HG03571 (cell line): ENCODE measurements around the gene CEP72.
"Not testable (repeated sequence)": the region's sequence is repeated elsewhere in the genome, so short reads cannot be mapped to it uniquely, and the experiment has no call there.

Experiments used
- ATAC-seq: cut with Tn5 transposase; IDR thresholded peaks from one replicate; pipeline ENCODE4 v1.9.1; 2021; ENCODE audit not compliant: unreplicated experiment

The CEP72 gene

DNA sequence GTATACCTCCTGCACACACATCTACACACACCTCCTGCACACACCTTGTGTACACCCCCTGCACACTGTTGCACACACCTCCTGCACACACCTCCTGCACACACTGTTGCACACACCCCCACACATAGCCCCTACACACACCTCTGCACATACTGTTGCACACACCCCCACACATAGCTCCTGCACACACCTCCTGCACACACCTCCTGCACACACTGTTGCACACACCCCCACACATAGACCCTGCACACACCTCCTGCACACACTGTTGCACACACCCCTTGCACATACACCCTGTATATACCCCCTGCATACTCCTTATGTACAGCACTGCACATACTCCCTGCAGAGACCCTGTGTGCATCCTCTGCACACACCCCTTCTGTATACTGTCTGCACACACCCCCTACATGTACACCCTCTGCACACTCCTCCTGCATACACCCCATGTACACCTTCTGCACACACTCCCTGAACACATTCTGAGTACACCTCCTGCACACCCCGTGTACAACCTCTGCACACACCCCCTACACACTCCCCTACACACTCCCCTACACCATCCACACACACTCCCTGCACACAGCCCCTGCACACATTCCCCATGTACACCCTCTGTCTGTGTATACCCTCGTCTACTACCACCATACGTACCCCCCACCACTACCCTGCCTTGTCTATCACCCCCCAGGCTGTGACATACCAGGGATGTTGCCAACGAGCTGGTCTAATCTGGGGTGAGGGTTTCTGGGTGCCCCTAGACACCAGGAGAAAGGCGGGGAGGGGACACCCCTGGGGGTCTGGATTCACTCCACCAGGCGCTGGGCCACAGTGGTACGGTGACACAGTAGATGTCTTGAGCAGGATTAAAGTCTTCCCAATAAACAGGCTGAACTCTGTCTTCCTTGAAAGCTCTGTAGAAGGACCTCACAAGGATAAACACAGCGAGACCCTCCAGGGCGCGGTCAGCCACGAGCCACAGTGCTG, 1.1 kb upstream of the CEP72 start:
- no peak for ATAC-seq

DNA sequence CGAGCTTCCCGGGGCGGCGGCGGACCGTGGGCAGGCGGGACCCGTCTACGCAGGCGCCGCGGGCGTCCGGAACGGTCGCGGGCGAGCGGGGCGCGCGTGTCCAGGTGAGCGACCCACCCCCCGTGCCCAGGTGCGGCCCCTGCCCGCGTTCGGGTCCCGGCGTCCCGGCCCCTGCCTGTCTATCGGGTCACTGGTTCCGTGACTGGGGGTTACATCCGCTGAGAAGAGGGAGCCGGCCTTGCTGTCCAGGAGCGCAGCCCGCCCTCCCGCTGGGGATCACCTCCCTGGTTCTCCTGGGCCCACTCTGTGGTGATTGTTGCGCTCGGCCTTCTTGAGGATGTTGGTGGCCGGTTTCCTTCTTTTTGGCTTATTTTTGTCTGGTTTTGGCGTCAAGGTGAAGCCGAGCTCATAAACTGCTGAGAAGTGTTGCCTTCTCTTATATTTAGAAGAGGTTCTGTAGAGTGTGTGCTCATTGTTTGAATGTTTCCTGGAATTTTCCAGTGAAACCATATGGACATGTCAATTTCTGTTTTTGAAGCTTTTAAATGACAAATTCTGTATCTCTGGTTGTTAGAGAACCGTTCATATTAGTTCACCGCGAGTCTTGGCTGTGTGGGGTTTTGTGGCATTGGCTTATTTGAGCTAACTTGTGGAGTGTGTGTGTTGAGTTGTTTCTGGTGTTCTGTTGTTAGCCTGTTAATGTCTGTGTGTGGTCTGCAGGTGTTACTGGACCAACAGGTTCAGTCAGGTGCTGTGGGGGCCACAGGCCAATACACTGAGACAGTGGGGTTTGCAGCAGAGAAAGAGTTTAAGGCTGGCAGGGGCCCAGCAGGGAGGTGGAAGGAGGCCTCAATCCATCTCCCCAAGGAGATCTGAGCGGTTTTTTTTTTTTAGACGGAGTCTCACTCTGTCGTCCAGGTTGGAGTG, 621 bp downstream of the CEP72 start:
- ATAC-seq = peak; percentile 25

DNA sequence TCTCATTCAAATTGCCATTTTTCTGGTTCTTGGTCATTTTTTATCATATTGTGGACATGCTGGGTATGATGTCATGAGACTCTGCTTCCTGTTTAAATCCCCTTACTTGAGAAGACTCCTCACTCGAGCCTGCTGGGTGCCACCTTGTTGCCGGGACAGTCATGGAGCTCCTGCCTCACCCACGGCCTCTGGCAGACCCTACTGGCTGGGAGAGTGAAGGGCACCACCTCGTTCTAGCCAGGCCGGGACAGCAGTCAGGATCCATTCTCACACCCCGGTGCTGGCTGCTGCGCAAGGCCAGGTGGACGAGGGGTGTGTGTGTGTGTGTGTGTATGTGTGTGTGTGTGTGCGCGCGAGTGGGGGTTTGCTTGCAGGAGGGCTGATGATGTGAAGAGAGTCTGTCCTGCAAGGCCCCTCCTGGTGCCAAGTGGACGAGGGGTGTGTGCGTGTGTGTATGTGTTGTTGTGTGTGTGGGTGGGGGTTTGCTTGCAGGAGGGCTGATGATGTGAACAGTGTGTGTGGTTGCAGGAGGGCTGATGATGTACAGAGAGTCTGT, 4.4 kb downstream of the CEP72 start:
- ATAC-seq = no peak

DNA sequence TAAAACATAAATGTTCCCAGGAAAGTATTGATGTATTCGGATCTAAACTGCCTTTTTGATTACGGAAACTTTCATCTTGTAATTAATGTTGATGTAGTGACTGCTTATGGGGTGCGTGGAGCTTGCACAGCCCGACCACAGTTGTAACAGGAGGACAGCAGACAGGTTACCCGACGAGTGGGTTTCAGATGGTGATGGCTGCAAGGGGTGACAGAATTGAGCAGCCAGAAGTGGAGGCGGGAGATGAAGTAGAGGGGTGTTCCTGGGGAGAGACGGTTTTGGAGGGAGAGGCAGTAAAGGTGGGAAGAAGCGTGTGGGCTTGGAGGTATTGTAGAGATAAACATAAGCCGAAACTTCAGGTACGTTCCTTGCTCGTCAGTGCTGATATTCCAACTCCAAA, 5.8 kb downstream of the CEP72 start:
- ATAC-seq = no peak

DNA sequence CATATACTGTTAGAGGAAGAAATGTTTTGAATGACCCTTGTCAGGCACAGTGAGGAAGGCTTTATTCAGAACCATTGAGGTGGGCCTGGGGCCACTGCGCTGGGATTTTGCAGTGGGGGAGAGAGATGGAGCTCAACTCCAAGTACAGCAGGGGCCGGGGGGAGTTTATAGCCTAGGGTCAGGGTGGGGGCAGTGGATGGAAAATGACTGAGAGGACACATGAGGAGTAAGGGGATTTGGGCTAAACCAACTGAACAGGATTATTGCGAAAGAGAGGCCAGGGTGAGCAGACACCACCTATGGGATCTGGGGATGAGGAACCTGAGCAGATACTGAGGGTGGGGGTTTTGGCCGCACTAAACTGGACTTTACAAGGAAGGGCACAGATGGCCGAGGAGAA, 6.3 kb downstream of the CEP72 start:
- no peak for ATAC-seq

DNA sequence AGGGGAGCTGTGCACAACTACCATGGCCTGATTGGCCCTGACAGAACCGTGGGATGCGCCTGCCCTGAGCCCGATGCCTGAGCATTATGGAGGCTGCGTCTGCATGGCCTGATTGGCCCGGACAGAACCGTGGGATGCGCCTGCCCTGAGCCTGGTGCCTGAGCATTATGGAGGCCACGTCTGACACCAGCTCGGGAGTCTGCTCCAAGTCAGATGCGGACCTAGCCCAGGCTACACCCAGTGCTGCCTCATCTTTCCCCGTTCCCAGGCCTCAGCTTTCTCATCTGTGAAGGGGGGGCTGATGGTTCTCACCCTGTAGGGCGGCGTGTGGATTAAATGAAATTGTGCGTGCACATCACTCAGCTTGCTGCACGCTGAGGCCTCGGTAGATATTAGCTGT, 7.3 kb downstream of the CEP72 start:
- ATAC-seq = no peak

DNA sequence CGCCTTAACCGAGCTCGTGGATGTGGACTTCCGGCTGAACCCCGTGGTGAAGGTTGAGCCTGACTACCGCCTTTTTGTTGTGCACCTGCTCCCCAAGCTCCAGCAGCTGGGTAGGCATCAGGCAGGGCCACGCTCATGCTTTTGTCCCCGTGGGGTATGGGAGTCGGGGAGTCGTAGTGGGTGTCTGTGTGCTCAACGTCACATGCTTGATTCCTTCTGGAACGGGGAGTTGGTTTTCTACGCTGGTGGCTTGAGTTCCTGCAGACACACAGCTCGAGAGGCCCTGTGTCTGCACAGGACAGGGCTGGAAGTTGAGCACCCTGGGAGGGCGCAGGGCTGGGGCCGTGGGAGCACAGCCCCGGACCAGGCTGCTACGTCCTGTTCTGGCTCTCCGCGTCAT, 8.0 kb downstream of the CEP72 start:
- ATAC-seq = no peak

DNA sequence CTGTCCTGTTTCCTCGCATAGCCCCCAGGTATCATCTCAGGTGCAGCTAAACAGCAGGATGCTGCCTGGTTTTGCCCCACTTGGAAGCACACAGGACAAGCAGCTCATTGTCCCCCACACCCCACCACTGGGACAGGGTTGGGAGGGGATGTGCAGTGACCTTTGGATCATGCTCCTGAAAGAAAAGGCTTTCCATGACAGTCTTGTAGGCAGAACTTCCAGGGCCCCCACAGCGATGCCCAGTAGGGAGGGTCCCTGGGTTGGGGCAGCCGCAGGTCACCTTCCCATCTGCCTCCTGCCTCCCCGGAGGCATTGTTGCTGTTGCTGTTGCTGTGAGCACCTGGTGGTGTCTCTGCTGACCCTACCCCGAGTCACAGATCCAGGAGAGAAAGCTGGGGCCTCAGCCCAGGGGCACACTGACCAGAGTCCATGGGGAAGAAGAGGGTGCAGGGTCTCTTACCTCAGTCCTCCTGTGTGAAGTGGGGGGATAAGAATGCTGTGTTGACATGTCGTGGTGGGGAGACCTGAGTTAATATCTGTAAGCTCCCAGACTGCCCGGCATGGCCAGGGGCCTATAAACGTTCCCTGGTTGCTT, 8.5 kb downstream of the CEP72 start:
- ATAC-seq = no peak

DNA sequence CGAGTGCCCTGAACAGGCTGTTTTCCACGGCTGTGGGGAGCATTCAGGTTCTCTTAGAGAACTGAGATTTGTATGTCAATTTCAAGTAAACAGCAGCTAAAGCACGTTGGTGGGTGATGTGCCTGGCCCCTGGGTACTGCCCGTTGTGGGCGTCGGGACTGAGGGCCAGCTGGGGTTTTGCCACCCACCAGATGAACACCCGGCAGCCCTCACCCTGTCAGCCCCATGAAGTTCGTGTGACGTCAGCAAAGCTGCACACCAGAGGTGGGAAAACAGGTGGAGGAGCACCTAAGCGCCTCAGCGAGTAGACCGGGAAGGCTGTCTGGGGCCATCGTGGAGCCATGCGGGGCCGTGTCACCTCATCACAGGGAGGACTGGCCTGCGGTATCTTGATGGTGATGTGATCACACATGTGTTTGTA, 9.2 kb downstream of the CEP72 start:
- ATAC-seq = no peak

DNA sequence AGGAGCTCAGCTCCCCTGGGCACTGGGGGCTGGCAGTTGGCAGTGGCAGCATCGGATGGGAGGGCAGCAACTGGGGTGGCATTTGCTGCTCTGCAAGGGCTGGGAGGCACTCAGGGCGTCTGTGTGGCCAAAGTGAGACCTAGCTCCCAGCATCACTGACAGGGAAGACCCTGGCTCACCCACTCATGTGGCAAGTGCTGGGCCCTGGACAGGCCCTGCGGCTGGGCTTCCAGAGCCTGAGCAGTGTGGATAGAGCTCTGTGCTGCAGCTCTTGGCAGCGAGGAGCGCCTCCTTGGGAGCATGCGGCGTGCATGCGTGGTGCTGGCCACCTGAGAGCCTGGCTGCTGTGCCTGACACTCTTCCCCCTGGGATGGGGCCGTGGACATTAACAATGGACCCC, 10.2 kb downstream of the CEP72 start:
- ATAC-seq = no peak

DNA sequence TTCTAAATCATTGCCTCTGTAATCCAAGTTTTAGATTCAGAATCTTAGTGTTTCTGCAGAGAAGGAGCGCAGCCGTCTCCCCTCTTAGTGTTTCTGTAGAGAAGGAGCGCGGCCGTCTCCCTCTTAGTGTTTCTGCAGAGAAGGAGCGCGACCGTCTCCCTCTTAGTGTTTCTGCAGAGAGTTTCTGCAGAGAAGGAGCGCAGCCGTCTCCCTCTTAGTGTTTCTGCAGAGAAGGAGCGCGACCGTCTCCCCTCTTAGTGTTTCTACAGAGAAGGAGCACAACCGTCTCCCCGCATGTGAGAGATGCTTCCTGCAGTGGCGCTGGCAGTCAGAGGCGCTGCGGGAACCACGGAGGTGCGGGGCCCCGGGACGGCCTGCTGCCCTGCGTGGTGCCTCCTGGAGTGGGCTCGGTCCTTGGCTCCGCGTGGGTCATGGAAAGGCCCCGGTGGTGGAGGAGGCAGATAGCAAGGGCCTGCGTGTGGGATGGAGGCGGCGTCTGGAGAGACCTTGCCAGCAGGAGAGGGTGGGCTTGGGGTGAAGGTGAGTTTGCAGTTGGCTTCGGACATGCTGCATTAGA, 10.9 kb downstream of the CEP72 start:
- no peak for ATAC-seq

DNA sequence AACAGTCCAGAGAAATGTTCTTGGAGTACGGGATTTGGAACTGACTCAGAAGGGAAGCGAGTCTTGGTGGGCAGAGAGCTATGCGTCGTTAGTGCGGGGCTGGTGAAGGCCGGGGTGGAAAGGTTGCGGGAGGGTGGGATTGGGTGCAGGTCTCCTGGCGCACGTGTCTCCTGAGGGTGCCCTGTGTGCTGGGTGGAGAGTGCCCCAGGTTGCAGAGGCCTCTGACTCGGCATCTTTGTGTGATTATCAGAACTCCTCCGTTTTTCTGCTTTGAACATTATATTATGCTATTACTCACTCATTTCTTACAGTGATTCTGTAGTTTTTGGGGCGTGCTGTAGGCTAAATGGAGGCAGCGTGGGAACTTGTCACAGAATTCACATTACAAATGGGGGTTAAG, 11.4 kb downstream of the CEP72 start:
- ATAC-seq = no peak

DNA sequence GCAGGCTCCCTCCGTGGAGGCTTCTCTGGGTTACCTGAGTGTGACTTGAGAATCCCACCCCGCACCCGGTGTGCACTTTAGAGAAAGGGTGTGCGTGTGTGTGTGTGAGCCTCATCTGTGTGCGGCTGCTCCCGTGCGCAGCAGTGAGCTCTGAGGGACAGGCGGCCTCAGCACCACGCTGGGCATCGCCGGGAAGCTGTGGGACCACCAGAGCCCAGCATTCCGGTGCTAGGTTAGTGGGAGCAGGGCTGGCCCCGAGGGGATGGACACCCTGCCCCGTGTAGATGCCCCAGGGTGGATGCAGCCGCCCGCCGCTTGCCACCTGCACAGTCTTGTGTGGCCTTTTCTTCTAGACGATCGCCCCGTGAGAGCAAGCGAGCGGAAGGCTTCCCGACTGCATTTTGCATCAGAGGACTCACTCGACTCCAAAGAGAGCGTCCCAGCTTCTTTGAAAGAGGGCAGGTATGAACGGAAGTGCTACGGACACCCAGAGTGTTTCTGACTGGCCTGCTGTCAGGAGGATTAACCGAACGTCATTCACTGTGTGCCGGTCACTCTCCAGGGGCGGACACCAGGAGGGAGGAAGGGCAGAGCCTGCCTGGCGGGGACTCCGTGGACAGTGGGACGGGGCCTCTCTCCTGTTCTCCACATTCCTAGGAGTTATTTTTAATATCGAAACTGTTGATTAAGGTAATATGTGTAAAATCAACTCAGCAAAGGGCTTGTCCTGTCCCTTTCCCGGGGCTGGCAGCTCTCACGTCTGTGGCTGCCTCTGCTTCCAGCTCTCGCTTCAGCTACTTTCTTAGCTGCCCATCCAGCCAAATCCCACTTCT, 12.2 kb downstream of the CEP72 start:
- ATAC-seq = no peak

DNA sequence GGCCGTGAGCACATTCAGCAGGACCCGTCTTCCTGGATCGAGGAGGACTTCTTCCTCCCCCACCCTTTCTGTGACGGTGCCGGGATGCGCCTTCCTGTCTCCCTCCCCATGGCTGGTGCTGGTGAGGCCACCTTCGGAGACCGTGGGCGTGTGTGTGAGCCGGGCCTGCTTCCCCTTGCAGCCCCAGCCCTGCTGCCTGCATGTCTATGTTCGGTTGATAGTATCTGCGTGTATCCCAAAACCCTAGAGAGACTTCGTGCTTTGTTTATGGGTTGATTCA, 12.8 kb downstream of the CEP72 start:
- no peak for ATAC-seq

DNA sequence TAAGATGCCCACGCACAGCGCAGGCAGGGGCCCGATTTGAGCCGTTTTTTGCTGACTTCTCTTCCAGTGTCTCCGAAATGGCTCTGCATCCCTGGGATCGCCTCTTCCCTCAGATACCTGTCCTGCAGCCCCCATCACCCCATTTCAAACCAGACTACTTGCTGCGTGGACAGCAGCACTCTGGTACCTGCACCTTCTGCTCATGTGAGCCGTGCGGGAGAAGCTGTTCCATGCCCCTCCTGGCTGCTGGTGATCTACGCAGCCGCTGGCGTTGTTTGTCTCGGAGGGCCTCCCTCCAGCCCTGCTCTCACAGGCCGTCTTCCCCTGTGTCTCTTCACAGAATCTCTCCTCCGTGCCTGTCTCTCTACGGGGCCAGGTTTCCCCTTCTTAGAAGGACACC, 13.4 kb downstream of the CEP72 start:
- no peak for ATAC-seq

DNA sequence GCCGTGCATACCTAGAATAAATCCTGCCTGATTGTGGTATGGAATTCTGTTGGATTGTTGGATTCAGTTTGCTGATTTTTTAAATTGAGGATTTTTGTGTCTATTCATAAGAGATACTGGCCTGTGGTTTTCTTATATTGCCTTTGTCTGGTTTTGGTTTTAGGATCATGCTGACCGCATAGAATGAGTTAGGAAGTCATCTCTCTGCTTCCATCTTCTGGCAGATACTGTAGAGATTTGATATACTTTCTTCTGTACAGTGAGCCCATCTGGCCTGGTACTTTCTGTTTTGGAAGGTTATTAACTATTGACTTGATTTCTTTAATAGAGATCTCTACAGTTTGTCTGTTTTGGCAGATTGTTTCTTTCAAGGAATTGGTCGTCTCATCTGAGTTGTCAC, 14.7 kb downstream of the CEP72 start:
- ATAC-seq = no peak

DNA sequence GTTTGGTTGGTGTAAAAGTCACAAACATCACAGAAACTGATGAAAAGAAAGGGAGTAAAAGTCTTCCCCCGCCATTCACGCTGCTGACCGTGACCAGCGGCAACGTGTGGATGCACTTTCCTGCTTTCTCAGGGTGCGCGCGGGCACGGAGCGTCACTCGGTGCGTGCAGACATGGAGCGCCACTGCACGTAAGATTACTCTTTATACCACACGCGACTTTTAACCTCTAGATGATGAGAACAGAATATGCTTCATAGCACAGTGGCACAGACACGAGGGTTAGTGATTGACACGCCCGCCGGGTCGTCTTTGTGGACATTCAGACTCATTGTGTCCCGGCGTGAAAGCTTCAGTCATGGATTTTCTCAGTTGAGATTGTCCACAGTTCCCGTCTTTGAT, 15.7 kb downstream of the CEP72 start:
- ATAC-seq = no peak

DNA sequence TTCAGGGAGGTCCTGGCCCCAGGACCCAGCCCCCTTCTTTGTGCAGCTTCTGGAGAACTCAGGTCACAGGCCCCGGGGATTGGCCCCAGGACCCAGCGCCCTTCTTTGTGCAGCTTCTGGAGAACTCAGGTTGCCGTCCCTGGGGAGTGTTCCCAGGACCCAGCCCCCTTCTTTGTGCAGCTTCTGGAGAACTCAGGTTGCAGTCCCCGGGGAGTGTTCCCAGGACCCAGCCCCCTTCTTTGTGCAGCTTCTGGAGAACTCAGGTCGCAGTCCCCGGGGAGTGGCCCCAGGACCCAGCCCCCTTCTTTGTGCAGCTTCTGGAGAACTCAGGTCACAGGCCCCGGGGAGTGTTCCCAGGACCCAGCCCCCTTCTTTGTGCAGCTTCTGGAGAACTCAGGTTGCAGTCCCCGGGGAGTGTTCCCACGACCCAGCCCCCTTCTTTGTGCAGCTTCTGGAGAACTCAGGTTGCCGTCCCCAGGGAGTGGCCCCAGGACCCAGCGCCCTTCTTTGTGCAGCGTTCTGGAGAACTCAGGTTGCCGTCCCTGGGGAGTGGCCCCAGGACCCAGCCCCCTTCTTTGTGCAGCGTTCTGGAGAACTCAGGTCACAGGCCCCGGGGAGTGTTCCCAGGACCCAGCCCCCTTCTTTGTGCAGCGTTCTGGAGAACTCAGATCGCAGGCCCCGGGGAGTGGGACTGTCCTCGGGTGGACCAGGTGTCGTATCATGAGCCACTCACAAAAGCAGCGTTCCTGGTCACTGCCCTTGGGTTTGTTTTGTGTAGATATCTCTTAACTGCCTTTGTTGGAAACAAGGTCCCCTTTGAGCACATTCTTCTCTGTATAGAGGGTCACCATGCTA, 16.4 kb downstream of the CEP72 start:
- not testable (repeated sequence) for ATAC-seq

DNA sequence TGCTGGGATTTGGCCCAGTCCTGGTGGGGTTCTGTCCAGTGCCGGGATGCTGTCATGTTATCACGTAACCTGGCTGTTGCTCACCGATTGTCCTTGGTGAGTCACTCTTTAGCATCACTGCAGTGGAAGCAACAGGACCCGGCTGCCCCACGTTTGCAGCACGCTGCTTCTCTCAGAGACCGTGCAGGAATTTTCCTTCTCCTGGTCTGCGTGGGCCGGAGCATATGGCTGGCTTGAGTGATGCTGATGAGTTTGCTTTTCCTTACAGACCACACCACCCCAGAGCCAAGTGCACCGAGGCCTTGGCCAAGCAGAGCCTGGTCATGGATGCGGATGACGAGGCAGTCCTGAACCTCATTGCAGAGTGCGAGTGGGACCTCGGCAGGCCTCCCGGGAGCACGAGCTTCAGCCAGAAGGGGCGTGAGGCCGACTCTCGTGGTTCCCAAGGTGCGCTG, 21.4 kb downstream of the CEP72 start:
- no peak for ATAC-seq
